Measurements from ENCODE around the gene ADGRG1.
"Not testable (repeated sequence)": the region's sequence is repeated elsewhere in the genome, so short reads cannot be mapped to it uniquely, and the experiment has no call there.

ADGRG1 gene

DNA sequence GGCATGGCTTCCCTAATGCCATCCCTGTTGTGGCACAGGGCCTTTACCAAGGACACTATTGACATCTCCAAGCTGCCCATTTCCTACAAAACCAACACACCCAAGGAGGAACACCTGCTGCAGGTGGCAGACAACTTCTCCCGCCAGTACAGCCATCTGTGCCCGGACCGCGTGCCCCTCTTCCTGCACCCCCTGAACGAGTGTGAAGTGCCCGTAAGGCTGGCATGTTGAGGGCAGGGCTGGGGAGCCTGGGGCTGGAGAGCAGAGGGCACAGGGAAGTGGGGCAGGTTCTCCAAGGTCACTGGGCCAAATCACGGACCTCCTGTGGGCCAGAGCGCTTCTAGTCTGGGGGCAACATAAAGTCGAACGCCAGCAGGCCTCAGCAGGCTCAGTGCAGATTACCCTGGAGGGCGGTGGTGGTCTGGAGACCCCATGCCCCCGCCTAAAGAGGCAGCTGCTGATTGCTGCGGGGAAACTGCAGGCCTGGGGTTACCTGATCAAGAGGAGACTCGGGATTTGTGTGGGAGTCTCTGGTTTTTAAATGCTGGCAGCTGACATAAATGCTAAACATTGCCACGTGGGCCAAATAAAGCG is 70.5 kb downstream of the ADGRG1 start:
- DNase-seq (ENCODE audit: low read depth, low spot score), result no peak

DNA sequence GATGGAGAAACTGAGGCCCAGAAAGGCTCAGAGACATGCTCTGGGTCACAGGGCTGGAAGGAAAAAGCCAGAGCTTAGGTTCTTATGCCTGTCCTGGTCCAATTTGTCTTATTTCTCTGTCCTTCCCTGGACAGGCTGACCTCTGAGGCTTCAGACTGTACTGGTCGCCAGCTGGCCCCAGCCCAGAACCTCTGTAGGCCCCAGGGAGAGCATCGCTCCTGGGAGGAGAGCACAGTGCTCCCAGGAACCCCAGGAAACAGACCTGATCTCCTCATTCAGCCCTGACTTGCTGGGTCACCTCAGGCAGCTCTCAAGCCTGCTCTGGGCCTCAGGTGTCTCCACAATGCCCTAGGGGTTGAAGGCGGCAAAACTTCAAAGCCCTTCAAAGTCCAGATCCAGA is 71.1 kb downstream of the ADGRG1 start:
- no peak for DNase-seq (ENCODE audit: low read depth, low spot score)

GRCh38 chr16:57699899-57700298 is 71.5 kb downstream of the ADGRG1 start:
- no peak for DNase-seq (ENCODE audit: low read depth, low spot score)

DNA sequence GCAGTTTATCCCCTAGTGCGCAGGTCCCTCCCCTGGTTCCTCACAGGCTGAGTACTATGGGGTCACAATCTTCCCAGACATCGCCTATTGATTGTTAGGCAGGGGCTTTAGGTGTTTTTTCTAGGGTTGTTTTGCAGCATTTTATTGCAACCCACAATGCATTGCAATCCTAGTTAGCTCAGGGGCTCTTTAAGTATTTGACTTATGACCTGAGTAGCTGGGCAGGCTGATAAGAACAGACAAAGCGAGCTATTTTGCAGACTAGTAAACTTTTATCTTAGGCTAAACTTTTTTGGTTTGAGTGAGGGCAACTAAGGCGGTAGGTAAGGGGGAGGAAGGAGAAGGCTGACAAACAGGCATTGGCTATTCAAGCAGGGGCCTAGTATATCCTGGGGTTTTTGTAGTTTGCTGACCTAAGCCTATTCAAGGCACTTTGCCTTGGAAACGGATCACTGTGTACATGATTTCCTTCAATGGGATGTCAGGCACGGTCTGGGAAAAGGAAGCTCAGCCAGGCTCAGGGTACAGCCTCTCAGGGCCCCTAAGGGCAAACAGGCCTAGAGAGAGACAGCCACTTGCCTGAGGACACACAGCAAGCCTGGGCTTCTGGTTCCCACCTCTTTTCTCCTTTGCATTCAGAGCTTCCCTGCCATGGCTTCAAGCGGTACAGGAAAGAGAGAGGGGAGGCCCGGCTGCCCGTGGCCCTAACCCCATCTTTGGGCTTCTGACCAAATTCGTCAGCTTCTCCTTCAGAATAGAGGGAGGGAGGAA is 72.5 kb downstream of the ADGRG1 start:
- DNase-seq (ENCODE audit: low read depth, low spot score), result no peak

DNA sequence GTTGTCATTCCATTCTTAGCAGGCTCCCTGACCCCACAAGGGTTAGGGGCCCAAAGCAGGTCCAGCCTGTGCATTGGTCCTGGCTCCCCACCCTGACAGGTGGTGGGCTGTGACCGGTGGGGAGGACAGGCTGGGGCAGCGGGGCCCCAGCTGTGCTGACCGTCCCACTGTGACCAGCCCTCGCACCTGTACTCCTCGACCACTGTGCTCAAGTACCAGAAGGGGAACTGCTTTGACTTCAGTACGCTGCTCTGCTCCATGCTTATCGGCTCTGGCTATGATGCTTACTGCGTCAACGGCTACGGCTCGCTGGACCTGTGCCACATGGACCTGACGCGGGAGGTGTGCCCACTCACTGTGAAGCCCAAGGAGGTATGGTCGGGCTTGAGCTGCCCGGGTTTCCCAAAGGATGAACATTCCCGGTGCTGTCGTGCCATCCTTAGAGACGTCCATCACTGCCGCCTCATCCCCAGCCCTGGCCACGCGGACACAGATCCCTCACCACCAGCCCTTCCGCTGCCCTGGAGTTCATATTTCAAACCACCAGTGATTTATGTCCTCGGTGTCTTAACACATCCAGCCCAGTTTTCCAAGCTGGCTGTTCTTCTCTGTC is 73.4 kb downstream of the ADGRG1 start:
- DNase-seq (ENCODE audit: low read depth, low spot score), result no peak

DNA sequence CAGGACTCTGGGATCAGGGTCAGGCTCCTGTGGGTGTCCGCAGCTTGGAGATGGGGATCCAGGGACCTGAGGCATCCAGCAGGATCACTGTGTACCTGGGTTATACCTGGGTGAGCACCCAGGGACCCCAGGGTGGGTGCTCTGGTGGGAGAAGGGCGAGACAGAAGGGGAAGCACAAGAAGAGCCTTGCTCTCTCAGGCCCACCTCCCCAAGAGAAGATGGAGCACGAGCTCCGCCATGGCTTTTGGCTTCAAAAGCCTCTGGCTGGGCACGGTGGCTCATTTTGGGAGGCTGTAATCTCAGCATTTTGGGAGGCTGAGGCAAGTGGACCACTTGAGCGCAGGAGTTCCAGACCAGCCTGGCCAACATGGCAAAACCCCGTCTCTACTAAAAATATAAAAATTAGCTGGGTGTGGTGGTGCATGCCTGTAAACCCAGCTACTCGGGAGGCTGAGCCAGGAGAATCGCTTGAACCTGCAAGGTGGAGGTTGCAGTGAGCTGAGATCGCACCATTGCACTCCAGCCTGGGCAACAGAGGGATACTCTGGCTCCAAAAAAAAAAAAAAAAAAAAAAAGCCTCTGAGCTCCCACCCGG is 75.1 kb downstream of the ADGRG1 start:
- DNase-seq (ENCODE audit: low read depth, low spot score), result no peak

- DNase-seq (ENCODE audit: low read depth, low spot score), result no peak
Observed at GRCh38 chr16:57704011-57704904, 75.8 kb downstream of the ADGRG1 start.

- DNase-seq (ENCODE audit: low read depth, low spot score), result no peak
Observed at GRCh38 chr16:57704905-57705852, 76.7 kb downstream of the ADGRG1 start.

GRCh38 chr16:57706717-57707116 is 78.3 kb downstream of the ADGRG1 start:
- DNase-seq (ENCODE audit: low read depth, low spot score), result no peak

DNA sequence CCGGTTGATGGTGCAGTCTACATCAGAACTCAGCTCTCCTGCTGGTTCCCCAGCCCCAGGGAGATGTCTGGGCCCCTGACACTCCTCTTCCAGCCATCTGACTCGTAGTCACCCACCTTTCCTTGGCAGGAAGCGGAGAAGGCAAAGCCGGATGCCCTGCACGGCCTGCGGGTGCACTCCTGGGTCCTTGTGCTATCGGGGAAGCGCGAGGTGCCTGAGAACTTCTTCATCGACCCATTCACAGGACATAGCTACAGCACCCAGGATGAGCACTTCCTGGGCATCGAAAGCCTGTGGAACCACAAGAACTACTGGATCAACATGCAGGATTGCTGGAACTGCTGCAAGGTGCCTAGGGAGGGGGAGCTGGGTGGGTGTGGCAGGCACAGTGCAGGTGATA is 78.9 kb downstream of the ADGRG1 start:
- DNase-seq (ENCODE audit: low read depth, low spot score), result no peak

- no peak for DNase-seq (ENCODE audit: low read depth, low spot score)
Observed at GRCh38 chr16:57708168-57708567, 79.7 kb downstream of the ADGRG1 start.

DNA sequence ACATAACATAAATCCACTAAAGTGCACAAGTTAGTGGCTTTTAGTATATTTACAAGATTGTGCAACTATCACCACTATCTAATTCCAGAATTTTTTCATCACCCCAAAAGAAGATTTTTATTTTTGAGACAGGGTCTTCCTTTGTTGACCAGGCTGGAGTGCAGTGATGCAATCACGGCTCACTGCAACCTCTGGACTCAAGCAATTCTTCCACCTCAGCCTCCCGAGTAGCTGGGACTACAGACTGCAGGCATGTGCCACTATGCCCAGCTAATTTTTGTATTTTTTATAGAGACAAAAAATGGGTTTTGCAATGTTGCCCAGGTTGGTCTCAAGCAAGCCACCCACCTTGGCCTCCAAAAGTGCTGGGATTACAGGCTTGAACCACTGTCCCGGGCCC is 81.2 kb downstream of the ADGRG1 start:
- no peak for DNase-seq (ENCODE audit: low read depth, low spot score)

DNA sequence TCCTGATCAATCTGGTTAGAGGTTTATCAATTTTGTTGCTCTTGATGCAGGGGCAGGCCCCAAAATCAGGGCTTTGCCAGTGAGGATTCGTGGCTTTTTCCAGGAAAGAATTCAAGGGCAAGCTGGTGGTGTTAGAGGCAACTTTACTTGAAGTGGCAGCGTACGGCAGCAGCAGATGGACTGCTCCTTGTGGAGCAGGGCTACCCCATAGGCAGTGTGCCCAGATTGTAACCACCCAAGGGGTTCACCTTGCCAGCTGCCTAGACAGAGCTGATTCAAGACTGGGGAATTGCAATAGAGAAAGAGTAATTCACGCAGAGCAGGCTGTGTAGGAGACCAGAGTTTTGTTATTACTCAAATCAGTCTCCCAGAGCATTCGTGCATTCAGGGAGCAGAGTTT is 82.9 kb downstream of the ADGRG1 start:
- DNase-seq (ENCODE audit: low read depth, low spot score), result no peak

DNA sequence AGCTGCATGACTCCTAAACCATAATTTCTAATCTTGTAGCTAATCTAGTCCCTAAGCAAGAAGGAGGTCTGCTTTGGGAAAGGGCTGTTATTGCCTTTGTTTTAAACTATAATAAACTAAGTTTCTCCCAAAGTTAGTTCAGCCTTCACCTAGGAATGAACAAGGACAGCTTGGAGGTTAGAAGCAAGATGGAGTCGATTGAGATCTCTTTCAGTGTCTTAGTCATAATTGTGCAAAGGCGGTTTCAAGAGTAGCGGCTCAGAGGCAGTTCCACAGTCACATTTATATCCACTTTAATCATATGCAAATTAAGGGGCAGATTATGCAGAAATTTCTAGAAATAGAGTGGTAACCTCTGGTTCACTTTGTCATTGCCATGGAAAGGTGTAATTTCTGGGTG is 83.6 kb downstream of the ADGRG1 start:
- DNase-seq (ENCODE audit: low read depth, low spot score), result no peak

GRCh38 chr16:57712569-57712968 is 84.1 kb downstream of the ADGRG1 start:
- DNase-seq (ENCODE audit: low read depth, low spot score), result not testable (repeated sequence)

DNA sequence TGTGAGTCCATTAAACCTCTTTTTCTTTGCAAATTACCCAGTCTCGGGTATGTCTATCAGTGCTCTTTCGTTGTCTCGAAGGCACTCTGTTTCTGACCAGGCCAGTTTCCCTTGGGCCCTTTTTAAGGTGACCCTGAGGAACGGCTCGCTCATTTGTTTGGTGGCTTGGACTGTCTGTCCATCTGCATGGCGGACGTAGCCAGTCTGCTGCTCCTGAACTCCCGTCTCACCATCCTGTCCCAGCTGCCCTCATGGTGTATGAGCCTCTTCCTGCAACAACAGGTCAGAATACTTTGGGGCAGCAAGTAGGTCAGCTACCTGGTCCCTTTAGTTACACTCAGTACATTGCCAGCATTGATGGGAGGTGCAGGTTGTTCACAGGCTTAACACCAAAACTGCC is 85.2 kb downstream of the ADGRG1 start:
- DNase-seq (ENCODE audit: low read depth, low spot score), result no peak

DNA sequence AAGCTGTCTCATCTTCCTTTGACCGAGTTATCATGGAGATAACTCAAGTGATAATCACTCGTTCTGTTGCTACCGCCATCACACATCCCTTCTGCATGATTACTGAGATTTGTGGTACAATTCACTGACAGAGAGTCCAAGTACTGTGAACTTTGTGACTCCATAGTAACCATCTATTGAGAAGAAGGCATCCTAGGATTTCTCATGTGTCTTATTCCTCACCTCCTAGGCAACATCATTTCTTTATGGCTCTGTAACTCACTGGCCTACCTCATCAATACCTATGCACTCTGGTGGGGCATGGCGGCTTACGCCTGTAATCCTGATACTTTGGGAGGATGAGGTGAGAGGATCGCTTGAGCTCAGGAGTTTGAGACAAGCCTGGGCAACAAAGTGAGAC is 85.6 kb downstream of the ADGRG1 start:
- DNase-seq (ENCODE audit: low read depth, low spot score), result no peak

Measured in activated CD4-positive, CD25-positive, alpha-beta regulatory T cell treated with anti-CD3 and anti-CD28 coated beads, Interleukin-2, amount 50 U/mL, for 16 hours (primary cell).